Tibial nerve (tissue), 4 donors: ENCODE data around the gene DDC. TPM values are rescaled to one million over a fixed set of nuclear protein-coding genes. Genes with fewer than 3 reads are reported as not detected.

Experiments
- DNase-seq, 2 donors: peaks; one replicate each; pipeline ENCODE4 v3.0.0-alpha.2; 2019; ENCODE audit warnings: low spot score in 2 of 2
- H3K27ac ChIP-seq, 4 donors: fragments of 200-600 bp; sonication (generic) in 3 of 4; one replicate each; pipeline ENCODE4 v1.5.1; 2017 to 2019; ENCODE audit warnings: mild to moderate bottlenecking in 1 of 4
- H3K27me3 ChIP-seq, 2 donors: fragments of 200-600 bp; sonication (generic) in 1 of 2; one replicate each; pipeline versions ENCODE4 v1.5.1 to v1.6.0; 2017 to 2019
- H3K36me3 ChIP-seq, 3 donors: fragments of 200-600 bp; sonication (generic); one replicate each; pipeline ENCODE4 v1.5.1; 2018 to 2019
- H3K4me1 ChIP-seq, 4 donors: fragments of 200-600 bp; sonication (generic) in 3 of 4; one replicate each; pipeline ENCODE4 v1.5.1; 2017 to 2019
- H3K4me3 ChIP-seq, 4 donors: fragments of 200-600 bp; sonication (generic) in 3 of 4; one replicate each; pipeline ENCODE4 v1.5.1; 2017 to 2019; ENCODE audit warnings: mild to moderate bottlenecking in 1 of 4, moderate library complexity in 1 of 4
- H3K9me3 ChIP-seq, 4 donors: fragments of 200-600 bp; sonication (generic) in 3 of 4; one replicate each; pipeline ENCODE4 v1.5.1; 2017 to 2019
- EP300 ChIP-seq, 2 donors: sonication (generic); formaldehyde crosslinking; IDR thresholded peaks; one replicate each; pipeline ENCODE4 v1.6.1; 2017; ENCODE audit warnings: antibody characterized with exemption in 2 of 2, mild to moderate bottlenecking in 1 of 2
- POLR2A ChIP-seq, 2 donors: fragments of 450-650 bp; IDR thresholded peaks; one replicate each; pipeline ENCODE4 v1.6.1; 2017; ENCODE audit warnings: antibody characterized with exemption in 2 of 2, mild to moderate bottlenecking in 2 of 2, moderate library complexity in 2 of 2
- WGBS, 2 donors: methylation state at CpG; one replicate each; pipeline ENCODE4 v1.1.5; 2018; 5-methylcytosine and 5-hydroxymethylcytosine counted together
- total RNA-seq, 4 donors: library from RNA; depleted of rRNA; stranded (reverse); fragments of >200 nt; gene quantifications; one replicate each; pipeline ENCODE4 v1.1.0, GENCODE V29; 2016
- TF ChIP-seq, protein P1 (sequence below), 5 experiments: fragments of 200-600 bp in 3 of 5; fragments of 450-650 bp in 2 of 5; sonication (generic) in 3 of 5; IDR thresholded peaks; one replicate each; pipeline ENCODE4 v1.5.1; 2016 to 2019; ENCODE audit warnings: antibody characterized with exemption in 5 of 5, mild to moderate bottlenecking in 3 of 5, moderate library complexity in 2 of 5

Gene DDC
- total RNA-seq, 4 donors from 2014 or later: 0.66 TPM; not detected in 3

DNA sequence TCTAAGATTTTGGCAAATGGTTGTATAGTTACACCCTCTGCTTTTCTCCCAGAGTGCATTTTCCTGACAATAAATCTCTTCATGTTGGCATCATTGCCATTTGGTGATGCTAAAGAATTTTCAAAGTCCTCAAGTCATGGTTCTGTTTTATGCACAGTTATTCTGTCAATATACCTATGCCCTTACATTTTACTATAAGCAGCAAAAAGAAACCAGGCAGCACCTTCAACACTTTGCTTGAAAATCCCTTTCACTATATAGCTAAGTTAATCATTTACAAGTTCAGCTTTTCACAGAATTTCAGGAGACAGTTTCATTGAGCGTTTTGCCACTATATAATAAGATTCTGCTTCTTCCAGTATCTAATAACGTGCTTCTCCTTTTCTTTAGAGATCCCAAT lies 137.7 kb downstream of the DDC start:
- H3K9me3 ChIP-seq: no peaks in the 10 kb centered on the region
- H3K27ac ChIP-seq: no peak overlapping the region
- DNase-seq: no peak
- no peaks in the 10 kb centered on the region for H3K36me3 ChIP-seq
- H3K4me3 ChIP-seq: no peak overlapping the region
- 85 to 91% methylated on average over 2 of the region's 2 CpGs for WGBS, 2 donors
- no peaks in the 10 kb centered on the region for H3K27me3 ChIP-seq
- H3K4me1 ChIP-seq: no peaks in the 10 kb centered on the region
- TF ChIP-seq, protein P1, sequence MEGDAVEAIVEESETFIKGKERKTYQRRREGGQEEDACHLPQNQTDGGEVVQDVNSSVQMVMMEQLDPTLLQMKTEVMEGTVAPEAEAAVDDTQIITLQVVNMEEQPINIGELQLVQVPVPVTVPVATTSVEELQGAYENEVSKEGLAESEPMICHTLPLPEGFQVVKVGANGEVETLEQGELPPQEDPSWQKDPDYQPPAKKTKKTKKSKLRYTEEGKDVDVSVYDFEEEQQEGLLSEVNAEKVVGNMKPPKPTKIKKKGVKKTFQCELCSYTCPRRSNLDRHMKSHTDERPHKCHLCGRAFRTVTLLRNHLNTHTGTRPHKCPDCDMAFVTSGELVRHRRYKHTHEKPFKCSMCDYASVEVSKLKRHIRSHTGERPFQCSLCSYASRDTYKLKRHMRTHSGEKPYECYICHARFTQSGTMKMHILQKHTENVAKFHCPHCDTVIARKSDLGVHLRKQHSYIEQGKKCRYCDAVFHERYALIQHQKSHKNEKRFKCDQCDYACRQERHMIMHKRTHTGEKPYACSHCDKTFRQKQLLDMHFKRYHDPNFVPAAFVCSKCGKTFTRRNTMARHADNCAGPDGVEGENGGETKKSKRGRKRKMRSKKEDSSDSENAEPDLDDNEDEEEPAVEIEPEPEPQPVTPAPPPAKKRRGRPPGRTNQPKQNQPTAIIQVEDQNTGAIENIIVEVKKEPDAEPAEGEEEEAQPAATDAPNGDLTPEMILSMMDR (IDR thresholded peaks at IDR 0.05): no peak
- TF ChIP-seq POLR2A (IDR thresholded peaks at IDR 0.05) (no peak), EP300 (IDR thresholded peaks at IDR 0.05) (no peak)

DNA sequence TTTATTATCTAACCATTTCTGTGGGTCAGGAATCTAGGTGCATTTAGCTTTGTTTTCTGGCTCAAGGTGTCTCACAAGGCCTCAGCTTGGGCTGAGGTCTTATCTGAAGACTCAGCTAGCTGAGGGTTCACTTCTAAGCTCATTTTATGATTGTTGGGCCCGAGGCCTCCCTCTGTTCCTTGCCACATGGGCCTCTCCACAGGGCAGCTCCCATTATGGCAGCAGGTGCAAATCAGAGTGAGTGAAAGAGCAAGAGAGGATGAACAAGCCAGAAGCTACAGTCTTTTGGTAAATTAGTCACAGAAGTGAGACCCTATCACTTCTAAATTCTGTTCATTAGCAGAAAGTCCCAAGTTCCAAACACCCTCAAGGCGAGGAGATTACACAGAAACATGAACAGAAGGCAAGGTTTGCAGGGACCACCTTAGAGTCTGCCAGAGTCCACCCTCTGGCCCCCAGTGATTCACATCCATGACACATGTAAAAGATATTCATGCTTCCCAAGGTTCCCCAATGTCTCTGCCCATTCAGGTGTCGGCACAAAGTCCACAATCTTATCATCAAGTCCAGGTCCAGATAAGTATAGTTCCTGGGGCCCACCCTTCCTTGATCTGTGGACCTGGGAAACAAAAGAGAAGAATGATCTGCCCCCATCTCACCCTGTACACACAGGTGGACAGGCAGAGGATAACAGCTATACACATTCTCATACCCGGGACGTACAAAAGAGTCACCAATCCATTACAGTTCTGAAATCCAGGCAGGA lies 138.7 kb downstream of the DDC start:
- Histone ChIP-seq H3K9me3 (no peaks in the 10 kb centered on the region), H3K27me3 (no peaks in the 10 kb centered on the region), H3K27ac (no peak overlapping the region), H3K36me3 (no peaks in the 10 kb centered on the region), H3K4me3 (no peak overlapping the region), H3K4me1 (no peaks in the 10 kb centered on the region)
- no peak for DNase-seq
- TF ChIP-seq EP300 (IDR thresholded peaks at IDR 0.05): no peak
- TF ChIP-seq, protein P1 (IDR thresholded peaks at IDR 0.05): no peak
- no peak for TF ChIP-seq POLR2A (IDR thresholded peaks at IDR 0.05)
- WGBS, 2 donors: 91 to 94% methylated on average over 5 of the region's 5 CpGs

DNA sequence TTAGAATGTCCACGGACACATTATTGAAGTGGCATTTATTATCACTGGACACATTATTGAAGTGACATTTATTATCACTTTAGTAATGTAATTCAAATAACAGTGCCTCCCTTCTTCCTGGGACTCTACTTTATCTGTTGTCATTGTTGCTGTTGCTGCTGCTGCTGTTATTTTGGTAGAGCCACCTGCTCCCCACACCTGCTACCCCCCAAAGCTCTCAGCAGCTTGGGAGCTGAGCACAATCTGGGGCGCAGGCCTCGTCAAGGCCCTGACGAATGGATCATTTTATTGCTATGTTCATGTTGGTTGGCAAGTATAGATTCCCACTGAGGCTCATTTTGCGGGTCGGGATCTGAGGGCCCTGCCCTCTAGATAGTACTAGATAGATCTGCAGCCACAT lies 139.9 kb downstream of the DDC start:
- Histone ChIP-seq H3K4me1 (no peaks in the 10 kb centered on the region), H3K4me3 (no peak overlapping the region), H3K27ac (no peak overlapping the region), H3K27me3 (no peaks in the 10 kb centered on the region), H3K36me3 (no peaks in the 10 kb centered on the region), H3K9me3 (no peaks in the 10 kb centered on the region)
- no peak for DNase-seq
- no peak for TF ChIP-seq POLR2A (IDR thresholded peaks at IDR 0.05)
- TF ChIP-seq, protein P1 (IDR thresholded peaks at IDR 0.05): no peak
- no peak for TF ChIP-seq EP300 (IDR thresholded peaks at IDR 0.05)
- WGBS, 2 donors: 85 to 86% methylated on average over 6 of the region's 6 CpGs

DNA sequence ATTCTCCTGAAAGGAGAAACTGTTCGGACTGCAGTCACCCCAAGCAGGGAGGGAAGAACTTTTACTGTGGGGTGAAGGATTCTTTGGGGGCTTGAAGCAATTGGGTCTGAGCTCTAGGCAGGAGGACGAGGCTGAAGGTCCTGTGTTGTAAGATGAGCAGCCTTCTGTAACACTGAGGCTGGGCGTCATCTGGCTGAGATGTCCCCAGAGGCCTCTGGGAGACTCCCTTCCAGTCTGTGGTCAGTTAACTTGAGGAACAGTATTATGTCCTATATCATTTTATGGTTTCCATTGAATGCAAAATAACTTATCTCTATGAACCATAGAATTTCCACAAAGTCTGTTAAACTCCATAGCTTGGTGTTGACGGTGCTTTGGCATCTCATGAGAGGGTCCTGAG lies 141.3 kb downstream of the DDC start:
- no peaks in the 10 kb centered on the region for H3K9me3 ChIP-seq
- no peaks in the 10 kb centered on the region for H3K4me1 ChIP-seq
- no peak overlapping the region for H3K4me3 ChIP-seq
- no peaks in the 10 kb centered on the region for H3K36me3 ChIP-seq
- H3K27ac ChIP-seq: no peak overlapping the region
- 60 to 80% methylated on average over 4 of the region's 4 CpGs for WGBS, 2 donors
- DNase-seq: no peak
- no peak for TF ChIP-seq EP300 (IDR thresholded peaks at IDR 0.05)
- no peak for TF ChIP-seq POLR2A (IDR thresholded peaks at IDR 0.05)
- TF ChIP-seq, protein P1 (IDR thresholded peaks at IDR 0.05): no peak
- no peaks in the 10 kb centered on the region for H3K27me3 ChIP-seq

DNA sequence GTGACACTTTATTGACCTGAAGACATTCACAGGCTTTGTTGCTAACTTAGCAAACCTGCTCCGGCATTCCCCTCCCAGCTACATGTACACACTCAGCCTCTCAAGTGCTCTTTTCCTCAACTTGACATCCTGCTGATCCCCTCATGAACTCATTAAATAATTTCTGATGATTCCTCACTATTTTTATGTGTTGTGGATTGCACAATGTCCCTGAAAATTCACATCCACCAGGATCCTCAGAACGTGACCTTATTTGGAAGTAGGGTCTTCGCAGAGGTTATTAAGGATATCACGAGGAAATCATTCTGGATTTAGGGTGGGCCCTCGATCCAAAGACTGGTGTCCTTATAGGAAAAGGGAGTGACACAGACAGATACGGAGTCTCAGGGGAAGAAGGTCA lies 142.3 kb downstream of the DDC start:
- Histone ChIP-seq H3K27ac (no peak overlapping the region), H3K36me3 (no peaks in the 10 kb centered on the region), H3K4me3 (no peak overlapping the region), H3K27me3 (no peaks in the 10 kb centered on the region), H3K9me3 (no peaks in the 10 kb centered on the region), H3K4me1 (no peaks in the 10 kb centered on the region)
- DNase-seq: no peak
- no peak for TF ChIP-seq EP300 (IDR thresholded peaks at IDR 0.05)
- TF ChIP-seq, protein P1 (IDR thresholded peaks at IDR 0.05): no peak
- TF ChIP-seq POLR2A (IDR thresholded peaks at IDR 0.05): no peak
- WGBS, 2 donors: 87 to 91% methylated on average over 6 of the region's 6 CpGs
